ENCODE data around the gene CNPY3.
A peak's percentile ranks its signal among the peaks of the same experiment; 100 is the strongest.
"Not testable (repeated sequence)": the region's sequence is repeated elsewhere in the genome, so short reads cannot be mapped to it uniquely, and the experiment has no call there.

CNPY3 gene

DNA sequence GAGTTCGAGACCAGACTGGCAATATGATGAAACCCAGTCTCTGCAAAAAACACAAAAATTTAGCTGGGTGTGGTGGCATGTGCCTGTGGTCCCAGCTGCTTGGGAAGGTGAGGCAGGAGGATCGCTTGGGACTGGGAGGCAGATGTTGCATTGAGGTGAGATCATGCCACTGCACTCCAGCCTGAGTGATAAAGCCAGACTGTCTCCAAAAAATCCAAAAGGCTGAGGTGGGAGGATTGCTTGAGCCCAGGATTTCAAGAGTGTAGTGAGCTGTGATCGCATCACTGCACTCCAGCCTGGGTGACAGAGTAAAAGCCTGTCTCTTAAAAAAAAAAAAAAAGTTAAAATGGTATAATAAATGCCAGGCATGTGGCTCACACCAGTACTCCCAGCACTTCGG lies 14.7 kb upstream of the CNPY3 start:
- DNase-seq, result no peak

DNA sequence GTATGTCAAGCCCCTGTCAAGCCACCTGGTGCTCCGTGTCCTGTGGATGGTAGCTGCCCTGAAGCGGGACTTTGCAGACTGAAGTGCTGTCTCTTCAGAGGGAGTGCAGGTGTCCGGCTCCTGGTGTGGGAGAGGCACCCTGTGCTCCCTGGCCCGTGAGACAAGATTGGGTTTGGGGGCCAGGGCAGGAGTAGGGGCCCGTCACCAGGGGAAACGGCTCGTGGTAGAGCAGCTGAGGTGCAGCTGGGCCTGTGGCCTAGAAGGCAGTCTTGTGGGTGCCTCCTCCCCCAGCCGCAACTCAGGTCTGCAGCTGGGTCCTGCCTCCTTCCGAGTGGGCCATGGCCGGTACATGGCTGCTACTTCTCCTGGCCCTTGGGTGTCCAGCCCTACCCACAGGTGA lies 13.5 kb upstream of the CNPY3 start, which contains the start of gene PTCRA:
PTCRA (plus strand) TSS at position 322 of the 400 bp plus-strand sequence; CDS start at position 339, 17 bp downstream.
- no peak for DNase-seq

DNA sequence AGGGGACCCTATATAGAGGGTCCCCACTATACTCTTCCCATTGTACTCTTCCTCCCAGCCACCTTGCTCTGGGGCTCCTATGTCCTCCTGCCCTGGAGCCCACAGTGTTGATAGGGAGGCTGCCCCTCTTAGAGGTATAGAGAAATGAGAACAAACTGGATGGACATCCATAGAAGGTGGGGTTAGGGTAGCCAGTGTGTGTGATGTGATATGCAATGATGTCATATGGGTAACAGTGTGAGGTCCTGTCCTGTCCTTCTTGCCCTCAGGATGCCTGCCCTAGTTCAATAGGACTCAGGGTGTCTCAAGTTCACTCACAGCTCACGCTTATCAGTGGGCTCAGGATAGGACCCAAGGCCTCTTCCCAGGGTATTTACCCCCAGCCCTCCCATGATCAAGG lies 13.0 kb upstream of the CNPY3 start:
- DNase-seq, result no peak

DNA sequence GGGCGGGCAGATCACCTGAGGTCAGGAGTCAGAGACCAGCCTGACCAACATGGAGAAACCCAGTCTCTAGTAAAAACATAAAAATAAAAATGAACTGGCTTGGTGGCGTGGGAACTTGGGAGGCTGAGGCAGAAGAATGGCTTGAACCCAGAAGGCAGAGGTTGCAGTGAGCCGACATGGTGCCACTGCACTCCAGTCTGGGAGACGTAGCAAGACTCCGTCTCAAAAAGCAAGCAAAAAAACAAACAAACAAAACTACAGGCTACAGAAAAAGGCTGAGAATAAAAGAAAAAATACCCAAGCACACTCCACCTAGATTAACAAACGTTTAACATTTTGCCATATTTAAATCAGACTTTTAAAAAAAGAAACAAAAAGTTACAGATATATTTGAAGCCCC lies 7.5 kb upstream of the CNPY3 start:
- no peak for DNase-seq

DNA sequence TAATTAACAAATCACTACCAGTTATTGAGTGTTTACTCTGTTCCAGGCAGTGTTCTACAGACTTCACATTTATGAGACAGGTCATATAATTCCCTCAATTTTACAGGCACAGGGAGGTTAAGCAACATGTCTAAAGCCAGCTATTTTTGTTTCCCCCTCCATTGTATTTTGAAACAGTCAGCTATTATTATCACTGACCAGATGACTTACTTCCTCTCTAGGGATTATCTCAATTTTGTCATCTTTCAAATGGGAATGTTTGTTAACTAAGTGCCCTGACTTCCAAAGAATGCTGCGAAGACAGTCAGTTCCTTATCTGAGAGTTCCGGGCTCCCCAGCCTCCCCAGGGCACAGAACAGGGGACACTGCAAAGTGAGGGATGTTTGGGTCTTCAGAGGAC lies 5.6 kb upstream of the CNPY3 start:
- DNase-seq, result no peak

DNA sequence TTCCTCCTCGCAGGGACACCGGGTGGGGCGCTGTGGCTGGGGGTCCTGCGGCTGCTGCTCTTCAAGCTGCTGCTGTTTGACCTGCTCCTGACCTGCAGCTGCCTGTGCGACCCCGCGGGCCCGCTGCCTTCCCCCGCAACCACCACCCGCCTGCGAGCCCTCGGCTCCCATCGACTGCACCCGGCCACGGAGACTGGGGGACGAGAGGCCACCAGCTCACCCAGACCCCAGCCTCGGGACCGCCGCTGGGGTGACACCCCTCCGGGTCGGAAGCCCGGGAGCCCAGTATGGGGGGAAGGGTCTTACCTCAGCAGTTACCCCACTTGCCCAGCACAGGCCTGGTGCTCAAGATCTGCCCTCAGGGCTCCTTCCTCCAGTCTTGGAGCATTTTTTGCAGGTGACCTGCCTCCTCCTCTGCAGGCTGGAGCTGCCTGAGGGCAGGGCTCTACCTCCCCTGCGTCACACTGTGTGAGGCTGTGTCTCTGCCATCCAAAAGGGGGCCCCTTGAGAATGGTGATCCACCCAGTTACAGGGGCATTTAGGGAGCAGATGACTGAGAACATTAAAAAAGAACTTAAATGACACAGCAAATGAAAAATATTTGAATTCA lies 3.9 kb upstream of the CNPY3 start:
- no peak for DNase-seq

DNA sequence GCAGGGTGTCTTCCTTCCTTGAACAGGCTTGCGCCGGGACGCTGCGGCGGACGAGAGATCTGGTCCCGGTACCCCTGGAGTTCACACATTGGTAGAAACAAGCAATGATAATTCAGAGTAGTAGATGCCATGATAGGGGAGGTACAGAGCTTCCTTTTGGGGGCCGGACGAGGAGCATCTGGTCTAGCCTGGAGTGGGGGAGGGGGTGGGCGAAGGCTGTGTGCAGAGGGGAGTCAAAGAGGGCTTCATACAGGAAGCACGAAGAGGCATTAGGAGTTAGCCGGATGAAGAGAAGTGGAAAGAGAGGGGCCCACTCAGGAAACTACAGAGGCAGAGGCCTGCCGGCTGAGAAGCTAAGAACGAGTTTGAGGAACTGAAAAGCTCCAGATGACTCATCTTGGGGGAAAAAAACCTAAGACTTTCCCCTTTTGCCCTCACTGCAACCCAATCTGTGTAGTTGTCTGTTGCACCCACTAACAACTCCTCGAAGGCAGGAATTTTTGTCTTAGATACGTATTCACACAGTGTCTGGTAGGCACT lies 611 bp downstream of the CNPY3 start:
- DNase-seq, result peak in 23 of 58 donors; percentile 9 to 80 (median 52)

DNA sequence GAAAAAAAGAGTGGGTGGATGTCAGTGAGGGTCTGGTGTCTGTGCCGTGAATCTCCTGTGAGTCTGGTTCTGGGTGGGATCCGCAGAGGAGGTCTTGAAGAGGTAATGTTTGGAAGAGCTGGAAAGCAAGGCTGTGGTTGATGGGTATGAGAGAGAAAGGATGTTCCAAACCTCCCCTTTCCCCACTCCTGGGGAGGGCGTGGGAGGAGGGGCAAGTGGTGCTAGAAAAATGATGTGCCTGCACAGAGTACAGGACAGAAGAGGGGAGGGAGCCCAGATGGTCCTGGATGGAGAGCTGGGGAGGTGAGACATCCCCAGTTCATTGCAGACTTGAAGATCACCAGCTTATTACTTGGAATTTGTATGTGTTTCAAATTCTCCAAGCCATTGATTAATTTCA lies 3.1 kb downstream of the CNPY3 start:
- no peak for DNase-seq

DNA sequence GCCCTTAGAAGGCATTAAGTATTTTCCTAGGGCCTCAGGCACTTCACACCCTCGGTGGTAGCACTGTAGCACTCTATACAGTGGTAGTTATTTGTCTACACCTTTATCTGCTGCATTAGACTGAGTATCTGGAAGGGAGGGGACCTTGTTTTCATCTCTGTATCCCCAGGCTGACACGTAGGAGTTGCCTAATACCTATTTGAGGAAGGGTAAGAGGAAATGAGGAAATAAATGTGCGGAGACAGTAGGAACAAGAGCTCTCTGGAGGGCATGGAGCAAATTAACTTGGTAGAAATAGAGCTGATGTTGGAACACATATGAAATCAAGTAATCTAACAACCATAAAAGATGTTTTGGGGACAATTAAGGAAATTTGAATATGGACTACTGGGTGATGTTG lies 3.9 kb downstream of the CNPY3 start:
- DNase-seq, result no peak

DNA sequence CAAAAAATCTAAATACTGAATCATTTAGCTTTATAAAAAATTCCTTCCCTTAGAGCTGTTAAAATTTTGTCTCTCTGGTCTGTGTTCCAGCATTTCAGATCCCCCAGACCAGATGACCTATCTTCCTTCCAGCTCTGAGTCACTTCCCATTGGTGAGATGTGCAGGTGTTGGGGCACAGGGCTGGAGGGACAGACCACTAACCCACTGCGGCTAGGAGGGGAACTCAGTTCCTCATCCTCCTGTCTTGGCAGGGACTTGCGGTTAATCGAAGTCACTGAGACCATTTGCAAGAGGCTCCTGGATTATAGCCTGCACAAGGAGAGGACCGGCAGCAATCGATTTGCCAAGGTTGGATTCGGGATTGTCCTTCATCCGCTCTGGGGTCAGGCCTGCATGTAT lies 6.0 kb downstream of the CNPY3 start:
- no peak for DNase-seq

DNA sequence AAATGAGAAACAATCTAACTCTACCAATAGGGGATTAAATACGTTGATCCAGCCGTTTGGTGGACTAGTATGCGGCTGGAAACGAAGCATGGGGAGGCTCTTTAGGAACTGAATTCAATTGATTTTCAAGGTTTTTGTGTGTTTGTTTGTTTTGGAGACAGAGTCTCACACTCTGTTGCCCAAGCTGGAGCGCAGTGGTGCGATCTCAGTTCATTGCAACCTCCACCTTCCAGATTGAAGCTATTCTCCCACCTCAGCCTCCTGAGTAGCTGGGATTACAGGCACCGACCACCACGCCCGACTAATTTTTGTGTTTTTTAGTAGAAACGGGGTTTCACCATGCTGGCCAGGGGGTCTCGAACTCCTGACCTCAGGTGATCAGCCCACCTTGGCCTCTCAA lies 7.1 kb downstream of the CNPY3 start:
- no peak for DNase-seq

DNA sequence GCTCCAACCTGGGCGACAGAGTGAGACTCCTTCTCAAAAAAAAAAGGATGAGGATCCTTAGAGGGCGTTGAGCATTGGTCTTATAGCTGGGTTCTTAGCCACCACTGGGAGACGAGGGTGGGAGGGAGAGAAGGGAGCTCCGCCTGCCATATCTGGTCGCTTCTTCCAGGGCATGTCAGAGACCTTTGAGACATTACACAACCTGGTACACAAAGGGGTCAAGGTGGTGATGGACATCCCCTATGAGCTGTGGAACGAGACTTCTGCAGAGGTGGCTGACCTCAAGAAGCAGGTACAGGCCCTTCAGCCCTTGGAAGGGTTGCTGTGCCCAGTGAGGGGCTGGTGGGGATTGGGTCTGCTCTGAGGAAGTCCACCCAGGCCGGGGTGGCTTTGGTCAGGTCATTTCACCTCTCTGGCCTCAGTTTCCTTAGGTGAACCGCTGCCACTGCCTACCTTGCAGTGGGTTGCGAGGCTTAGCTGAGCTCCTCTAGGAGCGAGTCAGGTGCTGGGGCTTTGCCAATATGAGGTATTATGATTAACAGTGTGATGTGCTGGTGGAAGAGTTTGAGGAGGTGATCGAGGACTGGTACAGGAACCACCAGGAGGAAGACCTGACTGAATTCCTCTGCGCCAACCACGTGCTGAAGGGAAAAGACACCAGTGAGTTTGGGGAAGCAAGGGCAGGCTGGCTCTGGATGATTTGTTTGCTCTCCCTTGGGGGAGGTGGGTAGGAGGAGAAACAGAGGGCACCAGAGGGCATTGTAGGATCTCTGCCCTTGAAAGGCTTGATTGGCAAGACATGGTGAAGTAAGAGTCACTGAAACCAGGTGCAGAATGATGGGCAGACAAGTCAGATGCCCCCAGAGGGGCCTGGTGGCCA lies 8.5 kb downstream of the CNPY3 start:
- no peak for DNase-seq

DNA sequence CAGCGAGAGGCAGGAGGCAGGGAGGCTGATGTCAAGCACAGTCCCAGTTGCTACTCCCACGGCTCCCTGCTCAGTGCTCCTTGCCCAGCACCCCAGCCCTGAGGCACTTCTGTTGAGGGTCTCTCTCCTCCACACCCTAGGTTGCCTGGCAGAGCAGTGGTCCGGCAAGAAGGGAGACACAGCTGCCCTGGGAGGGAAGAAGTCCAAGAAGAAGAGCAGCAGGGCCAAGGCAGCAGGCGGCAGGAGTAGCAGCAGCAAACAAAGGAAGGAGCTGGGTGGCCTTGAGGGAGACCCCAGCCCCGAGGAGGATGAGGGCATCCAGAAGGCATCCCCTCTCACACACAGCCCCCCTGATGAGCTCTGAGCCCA lies 9.1 kb downstream of the CNPY3 start:
- no peak for DNase-seq

DNA sequence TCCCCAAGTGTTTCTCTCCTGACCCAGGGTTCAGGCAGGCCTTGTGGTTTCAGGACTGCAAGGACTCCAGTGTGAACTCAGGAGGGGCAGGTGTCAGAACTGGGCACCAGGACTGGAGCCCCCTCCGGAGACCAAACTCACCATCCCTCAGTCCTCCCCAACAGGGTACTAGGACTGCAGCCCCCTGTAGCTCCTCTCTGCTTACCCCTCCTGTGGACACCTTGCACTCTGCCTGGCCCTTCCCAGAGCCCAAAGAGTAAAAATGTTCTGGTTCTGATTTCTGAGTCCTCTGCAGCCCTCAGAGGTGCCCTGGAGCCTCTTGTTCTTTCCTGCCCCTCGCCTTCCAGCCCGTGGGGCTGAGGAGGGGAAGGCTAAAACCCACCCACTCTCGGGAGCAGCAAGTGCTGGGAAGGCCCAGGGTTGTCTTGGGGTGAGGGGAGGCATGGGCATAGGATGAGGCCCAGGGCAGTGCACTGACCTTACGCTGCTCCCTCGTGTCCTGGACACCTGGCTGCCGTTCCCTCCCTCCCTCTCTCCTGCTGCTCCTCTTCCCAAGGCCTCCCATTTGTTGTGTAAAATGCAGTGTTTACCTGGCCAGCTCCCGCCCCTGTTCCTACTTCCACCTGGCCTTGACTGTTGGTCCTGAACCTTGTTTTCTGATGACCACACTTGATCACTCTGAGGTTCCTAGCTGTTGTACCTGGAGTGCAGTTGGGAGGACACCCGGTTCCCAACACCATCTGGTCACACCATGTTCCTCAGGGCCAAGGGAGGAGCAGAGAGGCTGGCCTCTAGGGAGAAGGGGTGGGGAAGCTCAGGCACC lies 9.9 kb downstream of the CNPY3 start:
- DNase-seq, result no peak

DNA sequence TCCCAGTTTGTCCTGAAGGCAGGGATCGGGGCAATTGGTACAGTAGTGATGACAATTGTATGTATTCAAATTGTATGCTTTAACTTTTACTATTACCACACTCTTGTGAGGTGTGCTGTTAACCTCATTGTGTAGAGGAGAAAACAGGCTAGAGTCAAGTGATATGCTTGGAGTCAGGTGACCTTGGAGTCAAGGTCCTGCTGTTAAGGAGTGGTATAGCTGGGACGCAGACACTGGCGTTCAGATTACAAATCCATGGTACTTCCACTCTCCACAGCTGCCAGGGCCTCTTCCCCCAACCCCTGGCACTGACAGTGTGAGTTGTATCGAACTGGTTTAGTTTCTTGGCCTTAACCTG lies 10.5 kb downstream of the CNPY3 start:
- DNase-seq, result no peak

DNA sequence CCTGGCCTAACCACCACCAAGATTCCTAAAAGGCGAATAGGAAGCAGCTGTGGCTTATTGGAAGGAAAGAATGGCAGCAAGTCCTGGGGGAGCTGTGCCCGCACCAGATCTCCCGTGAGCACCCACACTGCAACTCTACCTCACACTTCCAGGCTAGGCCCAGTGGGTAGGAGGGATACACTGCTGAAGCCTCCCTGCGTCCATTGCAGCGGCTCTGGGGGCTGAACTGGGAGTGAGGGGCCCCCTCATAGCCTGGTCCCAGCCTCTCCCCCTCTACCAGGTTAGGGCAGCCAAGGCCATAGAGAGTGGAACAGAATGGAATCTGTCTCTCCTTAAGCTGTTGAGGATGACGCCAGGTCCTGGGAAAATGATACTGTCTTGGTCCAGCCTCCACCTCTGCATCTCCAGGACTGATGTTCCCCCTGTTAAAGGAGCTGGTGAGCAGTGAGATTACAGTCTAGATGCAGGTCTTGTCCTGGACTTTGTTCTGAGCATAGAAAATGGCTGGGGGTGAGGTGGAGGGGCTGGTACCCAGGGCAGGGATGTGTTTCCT lies 11.3 kb downstream of the CNPY3 start:
- no peak for DNase-seq

DNA sequence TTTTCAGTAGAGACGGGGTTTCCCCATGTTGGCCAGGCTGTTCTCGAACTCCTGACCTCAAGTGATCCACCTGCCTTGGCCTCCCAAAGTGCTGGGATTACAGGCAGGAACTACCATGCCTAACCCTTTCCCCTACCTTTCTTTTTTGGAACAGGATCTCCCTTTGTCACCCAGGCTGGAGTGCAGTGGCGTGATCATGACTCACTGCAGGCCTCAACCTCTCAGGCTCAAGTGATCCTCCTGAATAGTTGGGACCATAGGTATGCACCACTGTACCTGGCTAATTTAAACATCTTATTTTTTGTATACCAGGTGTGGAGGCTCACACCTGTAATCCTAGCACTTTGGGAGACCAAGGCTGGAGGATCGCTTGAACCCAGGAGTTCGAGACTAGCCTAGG lies 12.1 kb downstream of the CNPY3 start:
- DNase-seq, result not testable (repeated sequence)

DNA sequence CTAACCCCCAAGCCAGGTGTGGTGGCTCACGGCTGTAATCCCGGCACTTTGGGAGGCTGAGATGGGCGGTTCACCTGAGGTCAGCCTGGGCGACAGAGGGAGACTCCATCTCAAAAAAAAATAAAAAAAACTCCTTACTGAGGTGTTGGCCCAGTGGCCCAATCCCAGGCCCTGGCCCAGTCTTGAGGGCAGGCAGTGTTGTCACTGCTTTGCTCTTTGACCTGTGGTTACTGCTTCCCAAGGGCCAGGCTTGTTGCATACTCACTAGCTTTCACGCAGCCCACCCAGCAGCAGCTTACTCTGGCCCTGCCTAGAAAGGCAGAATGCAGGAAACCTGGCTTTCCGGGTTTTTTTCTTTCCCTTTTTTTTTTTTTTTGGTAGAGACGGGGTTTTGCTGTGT lies 13.2 kb downstream of the CNPY3 start:
- DNase-seq, result no peak

DNA sequence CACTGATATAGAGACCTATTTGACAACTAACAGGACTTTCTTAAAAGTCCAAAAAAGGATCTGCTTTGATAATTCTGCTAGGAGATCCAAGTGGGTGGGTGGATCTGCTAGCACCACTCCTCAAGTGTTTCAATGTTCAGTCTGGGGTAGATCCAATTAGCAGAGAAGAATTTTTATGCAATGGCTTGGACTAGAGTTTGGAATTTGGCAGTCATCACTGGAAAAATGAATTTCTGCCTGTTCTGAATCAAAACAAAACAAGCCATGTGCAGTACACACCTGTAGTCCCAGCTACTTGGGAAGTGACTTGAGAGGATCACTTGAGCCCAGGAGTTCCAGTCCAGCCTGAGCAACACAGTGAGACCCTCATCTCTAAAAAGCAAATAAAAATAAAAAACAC lies 18.7 kb downstream of the CNPY3 start:
- DNase-seq, result peak in 1 of 58 donors; percentile 22

DNA sequence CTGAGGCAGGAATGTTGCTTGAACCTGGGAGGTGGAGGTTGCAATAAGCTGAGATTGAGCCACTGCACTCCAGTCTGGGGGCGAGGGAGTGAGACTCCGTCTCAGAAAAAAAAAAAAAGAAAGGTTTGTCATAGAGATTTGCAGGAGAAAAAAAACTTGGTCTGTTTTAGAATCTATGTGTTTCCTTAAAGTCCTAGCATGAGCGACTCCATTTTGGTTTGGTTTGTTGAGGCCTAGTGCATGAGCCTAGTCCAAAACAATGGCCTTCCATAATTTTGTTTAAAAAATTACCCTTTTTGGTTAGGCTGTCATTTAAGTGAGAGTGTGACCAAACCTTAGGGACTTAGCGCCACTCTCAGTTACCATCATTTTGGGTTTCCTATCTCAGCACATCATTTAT lies 23.1 kb downstream of the CNPY3 start:
- no peak for DNase-seq

DNA sequence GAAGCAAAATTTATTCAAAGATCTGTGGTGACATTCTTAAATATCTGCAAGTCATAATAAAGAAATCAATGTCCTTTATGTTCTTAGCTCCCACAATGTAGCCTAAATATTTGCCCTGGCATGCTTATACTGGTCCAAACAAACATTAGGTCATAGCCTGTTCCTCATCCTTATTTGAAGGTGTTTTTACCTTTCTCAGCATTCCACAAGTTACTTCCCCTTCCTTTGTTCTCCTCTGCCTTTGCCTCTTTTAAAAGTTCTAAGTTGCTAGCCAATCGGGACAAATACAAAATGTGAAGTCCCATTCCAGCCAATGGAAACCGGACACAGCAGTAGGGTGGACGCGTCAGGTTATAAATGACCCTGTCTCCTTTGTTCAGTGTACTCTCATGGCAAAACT lies 25.1 kb downstream of the CNPY3 start:
- not testable (repeated sequence) for DNase-seq

DNA sequence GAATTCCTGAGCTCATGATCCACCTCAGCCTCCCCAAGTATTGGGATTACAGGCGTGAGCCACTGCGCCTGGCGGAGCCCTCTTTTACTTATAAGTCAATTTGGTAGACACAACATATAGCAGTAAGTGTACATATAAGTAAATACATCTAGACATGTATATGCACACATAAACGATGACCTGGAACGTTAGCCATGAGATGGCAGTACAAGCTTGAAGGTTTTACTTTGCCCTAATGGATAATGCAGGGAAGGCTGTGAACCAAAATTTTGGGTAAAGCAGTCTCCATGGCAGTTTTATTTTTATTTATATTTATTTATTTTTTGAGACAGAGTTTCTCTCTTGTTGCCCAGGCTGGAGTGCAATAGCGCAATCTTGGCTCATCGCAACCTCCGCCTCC lies 28.8 kb downstream of the CNPY3 start:
- no peak for DNase-seq

Data from anterior cingulate cortex (tissue), 58 donors.